Activated CD4-positive, alpha-beta T cell treated with anti-CD3 and anti-CD28 coated beads, Interleukin-2, amount 50 U/mL, for 24 hours (primary cell): ENCODE results near the gene CDH15.
"Not testable (repeated sequence)": the region's sequence is repeated elsewhere in the genome, so short reads cannot be mapped to it uniquely, and the experiment has no call there.

Experiments used
- DNase-seq, 2 donors: peaks; one replicate each; pipeline ENCODE4 v3.0.0-alpha.2; 2020; ENCODE audit warnings: low read depth in 1 of 2, low spot score in 1 of 2

The CDH15 gene

GRCh38 chr16:89172171-89172527, 601 bp downstream of the CDH15 start:
- DNase-seq, result no peak

- DNase-seq, result no peak
Observed at GRCh38 chr16:89172528-89173173, 1.1 kb downstream of the CDH15 start.

- DNase-seq, result no peak
Observed at GRCh38 chr16:89173174-89173921, 1.8 kb downstream of the CDH15 start.

GRCh38 chr16:89174055-89174827, 2.7 kb downstream of the CDH15 start:
- DNase-seq, result no peak

GRCh38 chr16:89174877-89175276, 3.3 kb downstream of the CDH15 start:
- no peak for DNase-seq

- DNase-seq, result no peak
Observed at GRCh38 chr16:89175280-89176146, 4.0 kb downstream of the CDH15 start.

GRCh38 chr16:89176147-89176690, 4.7 kb downstream of the CDH15 start:
- DNase-seq, result no peak

- DNase-seq, result no peak
Observed at GRCh38 chr16:89176717-89177116, 5.2 kb downstream of the CDH15 start.

GRCh38 chr16:89177501-89177900, 6.0 kb downstream of the CDH15 start:
- DNase-seq, result no peak

- no peak for DNase-seq
Observed at GRCh38 chr16:89178453-89179147, 7.1 kb downstream of the CDH15 start.

- DNase-seq, result no peak
Observed at GRCh38 chr16:89179148-89179484, 7.6 kb downstream of the CDH15 start.

GRCh38 chr16:89179656-89180315, 8.2 kb downstream of the CDH15 start:
- no peak for DNase-seq

GRCh38 chr16:89183463-89183862, 11.9 kb downstream of the CDH15 start:
- DNase-seq, result no peak

- DNase-seq, result no peak
Observed at GRCh38 chr16:89183975-89184676, 12.6 kb downstream of the CDH15 start.

- no peak for DNase-seq
Observed at GRCh38 chr16:89184677-89184932, 13.1 kb downstream of the CDH15 start.

- no peak for DNase-seq
Observed at GRCh38 chr16:89184933-89185794, 13.6 kb downstream of the CDH15 start.

GRCh38 chr16:89185887-89186592, 14.5 kb downstream of the CDH15 start:
- DNase-seq, result not testable (repeated sequence)

- DNase-seq, result not testable (repeated sequence)
Observed at GRCh38 chr16:89186593-89187031, 15.1 kb downstream of the CDH15 start.
